ENCODE data around the gene ALDOA.

GRCh38 chr16:30116291-30117207, 51.0 kb downstream of the ALDOA start:
- TF ChIP-seq CTCF (IDR thresholded peaks at IDR 0.05) (no peak), POLR2A (IDR thresholded peaks at IDR 0.05) (no peak)

Measured in uterus (tissue), 2 donors.